OCI-LY7 (cell line): Measurements from ENCODE around the gene INSR. TPM values are rescaled to one million over a fixed set of nuclear protein-coding genes. Genes with fewer than 3 reads are reported as not detected.

Experiments
- BruUV-seq: library from RNA; stranded (reverse); fragments of 400-500 nt; replicated peaks from 2 replicates; lab custom pipeline; 2021; lab: Mats Ljungman, UMichigan
- CTCF ChIA-PET: fragments of 300-600 bp; sonication (Branson Sonifier 250); formaldehyde crosslinking; loops from one replicate; lab custom pipeline; 2022; ENCODE audit warnings: antibody characterized with exemption; ENCODE audit not compliant: unreplicated experiment; lab: Charles Lee
- POLR2A ChIA-PET: fragments of 300-600 bp; sonication (Branson Sonifier 250); formaldehyde crosslinking; loops from one replicate; lab custom pipeline; 2022; ENCODE audit warnings: antibody characterized with exemption; lab: Charles Lee
- DNase-seq: peaks from one replicate; pipeline ENCODE4 v3.0.0-alpha.2; 2015; ENCODE audit warnings: low spot score
- H2AFZ ChIP-seq: fragments of 200-600 bp; sonication (generic), shearing (Covaris generic); 2 replicates; pipeline ENCODE4 v1.6.1; 2014; ENCODE audit warnings: mild to moderate bottlenecking, antibody characterized with exemption, low read length, moderate library complexity
- H3K27ac ChIP-seq: fragments of 200-600 bp; sonication (generic); 2 replicates; pipeline ENCODE4 v1.5.1; 2014; ENCODE audit warnings: mixed run types, low read depth, mild to moderate bottlenecking, moderate library complexity, low read length, inconsistent platforms; ENCODE audit not compliant: poor library complexity, severe bottlenecking
- H3K36me3 ChIP-seq: fragments of 200-600 bp; sonication (generic); 2 replicates; pipeline ENCODE4 v1.6.1; 2014; ENCODE audit warnings: mild to moderate bottlenecking, antibody characterized with exemption, low read length, moderate library complexity, mixed read lengths; ENCODE audit not compliant: insufficient read depth
- H3K4me1 ChIP-seq: fragments of 200-600 bp; sonication (generic); 2 replicates; pipeline ENCODE4 v1.5.1; 2014; ENCODE audit warnings: mild to moderate bottlenecking, low read length; ENCODE audit not compliant: insufficient read depth, poor library complexity, severe bottlenecking
- H3K4me2 ChIP-seq: fragments of 200-600 bp; sonication (generic); 2 replicates; pipeline ENCODE4 v1.6.1; 2014; ENCODE audit warnings: mild to moderate bottlenecking, low read length
- H3K4me3 ChIP-seq: fragments of 200-600 bp; sonication (generic); 2 replicates; pipeline ENCODE4 v1.5.1; 2014; ENCODE audit warnings: mild to moderate bottlenecking, low read depth, low read length; ENCODE audit not compliant: poor library complexity, severe bottlenecking
- H3K79me2 ChIP-seq: fragments of 200-600 bp; sonication (generic); 2 replicates; pipeline ENCODE4 v1.6.1; 2016; ENCODE audit warnings: low read depth, mild to moderate bottlenecking, low read length, moderate library complexity, mixed read lengths; ENCODE audit not compliant: insufficient read depth
- H3K9me2 ChIP-seq: fragments of 200-600 bp; sonication (generic); 2 replicates; pipeline ENCODE4 v1.6.1; 2016; ENCODE audit warnings: mild to moderate bottlenecking, low read length, mixed read lengths; ENCODE audit not compliant: insufficient read depth
- H3K9me3 ChIP-seq: fragments of 200-600 bp; sonication (generic); 2 replicates; pipeline ENCODE4 v1.6.1; 2014; ENCODE audit warnings: mild to moderate bottlenecking, mixed run types, low read length, mixed read lengths
- H4K20me1 ChIP-seq: fragments of 200-600 bp; sonication (generic); 2 replicates; pipeline ENCODE4 v1.6.1; 2014; ENCODE audit warnings: mild to moderate bottlenecking, antibody characterized with exemption, low read length, moderate library complexity, mixed read lengths; ENCODE audit not compliant: insufficient read depth
- EZH2phosphoT487 ChIP-seq: fragments of 200-600 bp; sonication (generic); IDR thresholded peaks from 2 replicates; pipeline ENCODE4 v1.6.1; 2018; ENCODE audit warnings: low read depth, borderline replicate concordance, mild to moderate bottlenecking, mixed run types, antibody characterized with exemption, low read length, moderate library complexity, mixed read lengths
- intact Hi-C: fragments of 100-400 bp; cut with micrococcal nuclease; formaldehyde crosslinking; loops from one replicate; pipeline ENCODE4 v1.10.0; 2022; ENCODE audit not compliant: unreplicated experiment
- total RNA-seq, 2 experiments: library from RNA; depleted of rRNA in 1 of 2; stranded (reverse); fragments of >200 nt in 1 of 2; shearing (Covaris generic) in 1 of 2; gene quantifications; 2 replicates each; pipeline ENCODE4 v1.2.3, GENCODE V29; 2014 to 2022
- TF ChIP-seq, protein P1 (sequence below): fragments of 200-600 bp; sonication (generic); conservative IDR thresholded peaks from 2 replicates; pipeline ENCODE4 v1.5.1; 2014; ENCODE audit warnings: mild to moderate bottlenecking, antibody characterized with exemption, low read length, moderate library complexity, mixed read lengths

INSR gene
- total RNA-seq, 2 experiments from 2014 or later = 57.7 to 74.0 TPM

DNA sequence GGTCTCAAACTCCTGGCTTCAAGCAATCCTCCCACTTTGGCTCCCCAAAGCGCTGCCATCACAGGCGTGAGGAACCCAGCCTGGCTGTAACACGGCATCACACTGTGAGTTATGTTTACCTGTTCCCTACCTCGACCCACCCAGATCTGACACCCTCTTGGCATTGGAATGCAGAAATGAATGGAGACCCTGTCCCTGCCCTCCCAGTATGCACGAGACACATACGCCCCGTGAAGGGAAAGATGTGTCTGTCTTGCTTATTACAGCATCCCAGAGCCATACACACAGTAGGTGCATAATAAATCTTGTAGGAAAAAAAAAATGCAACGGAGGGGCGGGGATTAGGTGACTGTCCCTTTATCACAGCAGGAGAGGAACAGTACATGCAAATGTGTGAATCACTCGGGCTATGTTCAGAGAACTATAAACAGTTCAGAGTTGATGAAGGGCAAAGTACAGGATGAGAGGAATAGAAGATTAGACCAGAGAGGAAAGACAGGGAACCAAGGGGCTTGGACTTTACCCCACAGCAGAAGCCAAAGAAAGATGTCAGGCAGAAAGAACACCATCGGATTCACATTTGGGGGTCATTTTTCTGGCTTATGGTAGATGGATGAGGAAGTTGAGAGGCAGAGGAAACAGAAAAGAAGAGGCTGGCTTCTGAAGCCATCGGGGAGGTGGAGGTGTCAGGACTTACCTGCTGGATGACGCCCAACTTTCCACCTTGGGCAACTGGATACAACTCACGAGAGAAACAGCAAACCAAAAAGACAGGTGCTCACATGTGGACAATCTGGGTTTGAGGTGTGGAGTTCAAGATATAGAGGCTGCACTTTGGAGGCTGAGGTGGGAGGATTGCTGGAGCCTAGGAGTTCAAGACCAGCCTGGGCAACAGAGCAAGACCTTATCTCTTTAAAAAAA is 94.3 kb downstream of the INSR start:
- no TSS peak for BruUV-seq
- H3K4me1 ChIP-seq = peaks cover 33% of the 10 kb centered on the region
- peak; percentile 34 for DNase-seq
- POLR2A ChIA-PET = interaction anchor here (0.6 kb wide), 1 partner anchor 29 kb away, joined by 5 read pairs; no protein-coding TSS in a partner anchor
- TF ChIP-seq, protein P1, sequence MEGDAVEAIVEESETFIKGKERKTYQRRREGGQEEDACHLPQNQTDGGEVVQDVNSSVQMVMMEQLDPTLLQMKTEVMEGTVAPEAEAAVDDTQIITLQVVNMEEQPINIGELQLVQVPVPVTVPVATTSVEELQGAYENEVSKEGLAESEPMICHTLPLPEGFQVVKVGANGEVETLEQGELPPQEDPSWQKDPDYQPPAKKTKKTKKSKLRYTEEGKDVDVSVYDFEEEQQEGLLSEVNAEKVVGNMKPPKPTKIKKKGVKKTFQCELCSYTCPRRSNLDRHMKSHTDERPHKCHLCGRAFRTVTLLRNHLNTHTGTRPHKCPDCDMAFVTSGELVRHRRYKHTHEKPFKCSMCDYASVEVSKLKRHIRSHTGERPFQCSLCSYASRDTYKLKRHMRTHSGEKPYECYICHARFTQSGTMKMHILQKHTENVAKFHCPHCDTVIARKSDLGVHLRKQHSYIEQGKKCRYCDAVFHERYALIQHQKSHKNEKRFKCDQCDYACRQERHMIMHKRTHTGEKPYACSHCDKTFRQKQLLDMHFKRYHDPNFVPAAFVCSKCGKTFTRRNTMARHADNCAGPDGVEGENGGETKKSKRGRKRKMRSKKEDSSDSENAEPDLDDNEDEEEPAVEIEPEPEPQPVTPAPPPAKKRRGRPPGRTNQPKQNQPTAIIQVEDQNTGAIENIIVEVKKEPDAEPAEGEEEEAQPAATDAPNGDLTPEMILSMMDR = no peak
- no peak for TF ChIP-seq EZH2phosphoT487
- H3K36me3 ChIP-seq = no peaks in the 10 kb centered on the region
- intact Hi-C loops = loop anchor here (2.0 kb wide), 3 partner anchors 39 to 141 kb away; no protein-coding TSS in a partner anchor
- H3K4me2 ChIP-seq = peak overlapping the region; percentile 78
- H3K9me2 ChIP-seq = no peaks in the 10 kb centered on the region
- no peaks in the 10 kb centered on the region for H3K9me3 ChIP-seq
- H2AFZ ChIP-seq = no peak overlapping the region
- H3K4me3 ChIP-seq = peak overlapping the region; percentile 27
- peaks cover 23% of the 10 kb centered on the region; the same call in 1 of the 2 replicates for H3K79me2 ChIP-seq
- CTCF ChIA-PET = no interaction called here
- H3K27ac ChIP-seq = peak overlapping the region; percentile 41
- no peaks in the 10 kb centered on the region for H4K20me1 ChIP-seq

DNA sequence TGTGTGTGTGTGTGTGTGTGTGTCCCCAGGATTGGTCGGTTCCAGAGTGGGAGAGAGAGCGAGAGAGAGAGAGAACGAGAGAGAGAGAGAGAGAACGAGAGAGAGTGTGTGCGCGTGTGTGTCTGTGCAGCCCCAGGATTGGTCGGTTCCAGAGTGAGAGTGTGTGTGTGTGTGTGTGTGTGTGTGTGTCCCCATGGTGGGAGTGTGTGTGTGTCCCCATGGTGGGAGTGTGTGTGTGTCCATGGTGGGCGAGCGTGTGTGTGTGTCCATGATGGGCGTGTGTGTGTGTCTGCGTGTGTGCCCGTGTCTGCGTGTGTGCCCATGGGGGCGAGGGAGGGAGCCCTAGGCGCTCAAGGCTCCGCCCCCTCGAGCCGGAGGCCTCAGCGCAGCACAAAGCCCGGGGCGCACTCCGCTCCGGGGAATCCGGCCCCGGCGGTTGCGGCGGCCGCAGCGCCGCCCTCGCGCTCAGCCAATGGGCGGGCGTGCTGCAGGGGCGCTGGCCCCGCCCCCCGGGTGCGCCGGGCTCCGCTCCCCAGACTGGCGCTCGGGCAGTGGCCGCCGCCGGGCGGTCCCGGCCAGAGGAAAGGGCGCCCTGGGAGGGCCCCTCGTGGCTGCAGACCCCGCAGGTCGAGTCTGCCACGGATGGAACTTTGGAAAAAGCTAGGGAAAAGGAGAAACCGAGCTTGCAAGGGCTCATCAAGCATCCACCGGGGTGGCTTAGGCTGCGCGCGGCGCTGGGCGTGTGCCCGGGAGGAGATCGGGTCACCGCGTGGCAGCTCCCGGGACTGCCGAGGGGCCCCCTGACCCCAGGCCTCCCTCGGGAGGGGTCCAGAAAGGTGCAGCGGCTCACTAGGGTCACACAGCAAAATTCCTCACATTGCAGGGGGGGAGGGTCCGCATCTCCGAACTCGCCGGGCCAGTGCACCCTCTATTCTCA is 96.2 kb downstream of the INSR start:
- TF ChIP-seq, protein P1 = no peak
- TF ChIP-seq EZH2phosphoT487 = no peak
- ChIA-PET CTCF (no interaction called here), POLR2A (interaction anchor here (0.6 kb wide), 1 partner anchor 621 kb away, joined by 3 read pairs; no protein-coding TSS in a partner anchor)
- peak overlapping the region; percentile 75 for H3K4me3 ChIP-seq
- H3K9me3 ChIP-seq = no peaks in the 10 kb centered on the region
- intact Hi-C loops = loop anchor here (1.0 to 2.0 kb wide), 4 partner anchors 41 to 143 kb away; partner anchors contain the start of gene INSR
- DNase-seq = peak; percentile 97
- H3K4me2 ChIP-seq = peak overlapping the region; percentile 78
- H3K79me2 ChIP-seq = peaks cover 23% of the 10 kb centered on the region; the same call in 1 of the 2 replicates
- no peaks in the 10 kb centered on the region for H4K20me1 ChIP-seq
- peak overlapping the region; percentile 77; the same call in 1 of the 2 replicates for H2AFZ ChIP-seq
- H3K9me2 ChIP-seq = no peaks in the 10 kb centered on the region
- no TSS peak for BruUV-seq
- H3K4me1 ChIP-seq = peaks cover 42% of the 10 kb centered on the region
- H3K36me3 ChIP-seq = no peaks in the 10 kb centered on the region
- peak overlapping the region; percentile 72 for H3K27ac ChIP-seq
